GM13976 (cell line): Measurements from ENCODE around the gene CR1.
A peak's percentile ranks its signal among the peaks of the same experiment; 100 is the strongest.
"Not testable (repeated sequence)": the region's sequence is repeated elsewhere in the genome, so short reads cannot be mapped to it uniquely, and the experiment has no call there.

ENCODE experiments used
- DNase-seq: peaks from one replicate; pipeline ENCODE4 v3.0.0; 2012; ENCODE audit warnings: low spot score
- in situ Hi-C: fragments of 300-500 bp; cut with MboI; formaldehyde crosslinking; loops from one replicate; pipeline ENCODE4 v1.12.0; 2022; ENCODE audit warnings: low sequenced_read_pairs, mixed read lengths, inconsistent platforms; ENCODE audit not compliant: unreplicated experiment
- TF ChIP-seq, protein P1 (sequence below): IDR thresholded peaks from 2 replicates; pipeline ENCODE4 v1.5.1; 2012; ENCODE audit warnings: borderline replicate concordance, mild to moderate bottlenecking; ENCODE audit not compliant: insufficient read depth; ENCODE audit errors: extremely low read depth, missing control alignments, control extremely low read depth

Gene CR1

DNA sequence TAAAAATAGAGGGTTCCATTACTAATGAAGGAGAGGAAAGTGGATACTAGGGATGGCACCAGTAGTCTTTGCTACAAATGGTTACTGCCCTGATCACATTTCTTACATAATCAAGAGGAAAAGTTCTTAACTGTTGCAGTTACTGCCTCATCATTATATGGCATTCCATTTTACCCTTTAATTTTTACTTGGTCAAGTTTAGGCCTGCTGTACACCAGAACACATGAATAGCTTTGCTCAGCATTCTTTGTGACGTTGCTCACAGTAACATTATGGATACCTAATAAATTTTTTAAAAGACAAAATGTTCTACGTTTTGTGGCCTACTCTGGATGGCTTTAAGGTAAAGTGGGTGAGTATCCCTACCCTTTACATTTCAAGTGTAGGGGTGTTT is 110.4 kb downstream of the CR1 start:
- TF ChIP-seq, protein P1, sequence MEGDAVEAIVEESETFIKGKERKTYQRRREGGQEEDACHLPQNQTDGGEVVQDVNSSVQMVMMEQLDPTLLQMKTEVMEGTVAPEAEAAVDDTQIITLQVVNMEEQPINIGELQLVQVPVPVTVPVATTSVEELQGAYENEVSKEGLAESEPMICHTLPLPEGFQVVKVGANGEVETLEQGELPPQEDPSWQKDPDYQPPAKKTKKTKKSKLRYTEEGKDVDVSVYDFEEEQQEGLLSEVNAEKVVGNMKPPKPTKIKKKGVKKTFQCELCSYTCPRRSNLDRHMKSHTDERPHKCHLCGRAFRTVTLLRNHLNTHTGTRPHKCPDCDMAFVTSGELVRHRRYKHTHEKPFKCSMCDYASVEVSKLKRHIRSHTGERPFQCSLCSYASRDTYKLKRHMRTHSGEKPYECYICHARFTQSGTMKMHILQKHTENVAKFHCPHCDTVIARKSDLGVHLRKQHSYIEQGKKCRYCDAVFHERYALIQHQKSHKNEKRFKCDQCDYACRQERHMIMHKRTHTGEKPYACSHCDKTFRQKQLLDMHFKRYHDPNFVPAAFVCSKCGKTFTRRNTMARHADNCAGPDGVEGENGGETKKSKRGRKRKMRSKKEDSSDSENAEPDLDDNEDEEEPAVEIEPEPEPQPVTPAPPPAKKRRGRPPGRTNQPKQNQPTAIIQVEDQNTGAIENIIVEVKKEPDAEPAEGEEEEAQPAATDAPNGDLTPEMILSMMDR: no peak
- in situ Hi-C loops: no loop called here
- DNase-seq: no peak

DNA sequence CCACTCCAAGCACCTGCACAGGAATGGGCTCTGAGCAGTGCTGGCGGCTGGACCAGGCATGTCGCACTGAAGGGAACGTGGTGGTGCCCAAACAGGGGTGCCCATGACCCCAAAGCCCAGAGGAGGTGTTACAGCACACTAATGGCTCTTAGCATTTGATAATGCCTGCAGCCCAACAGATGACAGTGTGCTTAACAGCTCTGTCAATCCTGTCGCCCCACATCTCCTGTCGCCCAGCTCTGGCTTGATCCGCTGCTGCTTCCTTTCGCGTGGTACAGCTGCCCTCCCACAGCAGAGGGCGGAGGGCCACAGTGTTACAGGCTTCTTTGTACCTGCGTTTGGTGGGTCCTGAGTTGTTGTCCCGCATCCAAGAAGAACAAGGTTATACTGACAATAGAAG is 116.8 kb downstream of the CR1 start:
- in situ Hi-C loops: no loop called here
- no peak for DNase-seq
- TF ChIP-seq, protein P1: no peak

DNA sequence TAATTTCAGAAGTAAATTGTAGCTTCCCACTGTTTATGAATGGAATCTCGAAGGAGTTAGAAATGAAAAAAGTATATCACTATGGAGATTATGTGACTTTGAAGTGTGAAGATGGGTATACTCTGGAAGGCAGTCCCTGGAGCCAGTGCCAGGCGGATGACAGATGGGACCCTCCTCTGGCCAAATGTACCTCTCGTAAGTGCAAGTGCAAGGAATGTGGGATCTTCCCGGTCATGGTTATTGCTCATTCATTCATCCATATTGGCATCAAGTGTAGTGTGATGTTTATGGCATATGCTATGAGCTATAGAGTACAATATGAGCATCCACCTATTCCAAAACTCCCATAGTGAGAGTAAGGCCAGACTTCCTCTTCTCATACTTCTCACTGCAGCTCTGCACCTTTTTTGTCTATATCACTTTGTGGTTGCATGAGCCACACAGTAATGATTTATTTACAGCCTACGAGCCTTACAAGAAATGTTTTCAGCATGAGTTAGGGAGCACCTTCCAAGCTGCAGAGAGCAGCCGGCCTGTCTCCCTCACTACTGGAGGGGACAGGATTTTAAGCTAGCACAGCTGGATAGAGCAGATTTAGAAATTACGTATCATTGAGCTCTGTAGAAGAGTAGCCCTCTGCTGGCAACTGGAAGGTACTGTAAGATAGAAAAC is 124.0 kb downstream of the CR1 start:
- peak; percentile 52 for DNase-seq
- in situ Hi-C loops: no loop called here

DNA sequence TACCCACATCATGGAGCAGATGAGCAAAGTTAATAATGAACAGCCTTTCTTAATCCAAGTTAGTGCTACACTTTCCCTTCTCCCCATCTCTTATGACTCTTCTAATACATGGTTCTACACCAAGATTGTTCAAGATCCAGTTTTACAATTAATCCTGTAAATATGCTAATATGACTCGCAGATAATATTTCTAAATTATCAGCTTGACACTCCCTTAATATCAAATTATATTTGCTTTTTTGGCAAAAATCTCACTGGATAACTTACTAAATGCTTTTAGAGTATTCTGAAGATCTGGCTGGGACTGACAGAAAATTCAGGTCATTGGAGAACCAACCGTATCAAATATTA is 124.6 kb downstream of the CR1 start:
- in situ Hi-C loops: no loop called here

More for the DNA sequence above, 124.0 kb downstream of the CR1 start:
- TF ChIP-seq, protein P1: no peak

DNA sequence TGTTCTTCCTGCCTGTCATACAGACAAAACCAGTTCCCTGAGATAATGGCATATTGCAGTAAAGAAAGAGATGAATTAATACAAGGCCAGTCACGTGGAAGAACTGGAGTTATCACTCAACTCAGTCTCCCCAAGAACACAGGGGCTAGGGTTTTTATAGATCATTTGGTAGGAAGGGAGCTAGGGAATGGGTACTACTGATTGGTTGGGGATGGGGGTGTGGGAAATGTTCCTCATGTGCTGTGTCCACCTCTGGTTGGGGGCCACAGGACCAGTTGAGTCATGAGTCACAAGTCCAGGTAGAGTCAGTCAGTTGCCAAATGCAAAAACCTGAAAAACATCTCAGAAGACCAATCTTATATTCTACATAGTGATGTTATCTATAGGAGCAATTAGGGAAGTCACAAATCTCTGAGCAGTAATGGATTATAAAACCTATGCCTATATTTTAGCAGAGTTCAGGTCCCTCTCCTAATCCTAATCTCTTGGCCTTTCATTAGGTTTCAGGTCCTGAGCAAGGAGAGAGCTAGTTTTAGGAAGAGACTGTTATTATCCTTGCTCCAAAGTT is 129.6 kb downstream of the CR1 start:
- in situ Hi-C loops, DNase-seq: not testable (repeated sequence)

More for the DNA sequence above, 124.6 kb downstream of the CR1 start:
- TF ChIP-seq, protein P1: peak; percentile 45
- DNase-seq: no peak

DNA sequence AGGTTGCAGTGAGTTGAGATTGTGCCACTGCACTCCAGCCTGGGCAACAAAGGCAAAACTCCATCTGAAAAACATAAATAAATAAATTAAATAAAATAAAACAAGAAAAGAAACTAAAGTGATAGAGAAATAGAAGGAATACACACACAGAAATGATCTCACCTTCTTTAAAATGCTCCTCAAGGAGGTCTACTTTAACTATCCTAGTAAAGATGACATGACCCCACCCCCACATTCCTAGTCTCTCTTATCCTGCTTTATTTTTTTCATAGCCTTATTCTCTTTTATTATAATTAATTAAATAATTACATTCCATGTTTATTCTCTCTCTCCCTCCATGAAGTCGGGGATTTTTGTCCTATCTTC is 131.0 kb downstream of the CR1 start:
- no peak for DNase-seq
- TF ChIP-seq, protein P1: no peak
- in situ Hi-C loops: no loop called here

DNA sequence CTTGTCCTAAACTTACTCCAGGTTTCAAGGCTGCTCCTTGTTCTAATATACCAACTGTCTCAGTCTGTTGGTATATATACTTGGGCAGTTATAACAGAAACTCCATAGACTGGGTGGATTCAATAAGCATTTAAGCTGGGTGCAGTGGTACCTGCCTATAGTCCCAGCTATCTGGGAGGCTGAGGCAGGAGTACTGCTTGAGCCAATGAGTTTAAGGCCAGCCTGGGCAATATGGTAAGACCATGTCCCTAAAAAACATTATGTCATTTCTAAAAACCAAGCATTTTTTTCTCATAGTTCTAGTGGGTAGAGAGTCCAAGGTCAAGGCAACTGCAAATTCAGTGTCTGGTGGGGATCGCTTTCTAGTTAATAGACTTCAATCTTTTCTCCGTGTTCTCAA is 131.5 kb downstream of the CR1 start:
- DNase-seq: no peak
- in situ Hi-C loops: no loop called here
- TF ChIP-seq, protein P1: no peak
